Fibroblast of mammary gland (primary cell): ENCODE measurements around the gene SORD.

Source experiments
- DNase-seq: peaks from one replicate; pipeline ENCODE4 v3.0.0-alpha.2; 2010; ENCODE audit warnings: low read depth
- H3K4me3 ChIP-seq: 2 replicates; pipeline ENCODE4 v1.5.1; 2011; ENCODE audit warnings: low read depth, mild to moderate bottlenecking, low read length, moderate library complexity; ENCODE audit not compliant: control insufficient read depth
- TF ChIP-seq, protein P1 (sequence below): conservative IDR thresholded peaks from 2 replicates; pipeline ENCODE4 v1.5.1; 2011; ENCODE audit warnings: low read depth, low read length, inconsistent platforms; ENCODE audit not compliant: control insufficient read depth, insufficient read depth

The SORD gene

DNA sequence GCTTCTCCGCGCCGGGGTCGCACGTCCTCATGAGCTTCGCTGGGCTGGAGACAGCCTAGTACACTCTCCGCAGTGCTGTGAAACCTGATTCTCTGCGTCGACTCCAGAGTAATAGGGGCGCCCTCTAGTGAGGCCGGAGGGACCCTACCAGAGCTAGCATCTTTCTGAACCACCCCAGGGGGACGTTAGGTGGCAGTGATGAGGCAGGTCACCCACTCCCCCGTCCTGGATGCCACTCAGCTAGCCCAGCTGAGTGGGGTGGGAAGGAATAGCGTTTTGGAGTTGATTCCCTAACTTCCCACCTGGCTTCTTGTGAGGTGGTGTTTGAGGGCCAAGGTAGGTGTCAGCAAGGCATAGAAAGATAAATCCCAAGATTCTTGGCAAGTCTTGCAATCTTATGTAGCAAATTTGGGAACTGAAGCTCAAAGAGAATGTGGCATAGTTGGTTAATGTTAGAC is 95.2 kb downstream of the SORD start:
- H3K4me3 ChIP-seq = no peak overlapping the region
- TF ChIP-seq, protein P1, sequence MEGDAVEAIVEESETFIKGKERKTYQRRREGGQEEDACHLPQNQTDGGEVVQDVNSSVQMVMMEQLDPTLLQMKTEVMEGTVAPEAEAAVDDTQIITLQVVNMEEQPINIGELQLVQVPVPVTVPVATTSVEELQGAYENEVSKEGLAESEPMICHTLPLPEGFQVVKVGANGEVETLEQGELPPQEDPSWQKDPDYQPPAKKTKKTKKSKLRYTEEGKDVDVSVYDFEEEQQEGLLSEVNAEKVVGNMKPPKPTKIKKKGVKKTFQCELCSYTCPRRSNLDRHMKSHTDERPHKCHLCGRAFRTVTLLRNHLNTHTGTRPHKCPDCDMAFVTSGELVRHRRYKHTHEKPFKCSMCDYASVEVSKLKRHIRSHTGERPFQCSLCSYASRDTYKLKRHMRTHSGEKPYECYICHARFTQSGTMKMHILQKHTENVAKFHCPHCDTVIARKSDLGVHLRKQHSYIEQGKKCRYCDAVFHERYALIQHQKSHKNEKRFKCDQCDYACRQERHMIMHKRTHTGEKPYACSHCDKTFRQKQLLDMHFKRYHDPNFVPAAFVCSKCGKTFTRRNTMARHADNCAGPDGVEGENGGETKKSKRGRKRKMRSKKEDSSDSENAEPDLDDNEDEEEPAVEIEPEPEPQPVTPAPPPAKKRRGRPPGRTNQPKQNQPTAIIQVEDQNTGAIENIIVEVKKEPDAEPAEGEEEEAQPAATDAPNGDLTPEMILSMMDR = peak; percentile 100
- DNase-seq = peak; percentile 86

DNA sequence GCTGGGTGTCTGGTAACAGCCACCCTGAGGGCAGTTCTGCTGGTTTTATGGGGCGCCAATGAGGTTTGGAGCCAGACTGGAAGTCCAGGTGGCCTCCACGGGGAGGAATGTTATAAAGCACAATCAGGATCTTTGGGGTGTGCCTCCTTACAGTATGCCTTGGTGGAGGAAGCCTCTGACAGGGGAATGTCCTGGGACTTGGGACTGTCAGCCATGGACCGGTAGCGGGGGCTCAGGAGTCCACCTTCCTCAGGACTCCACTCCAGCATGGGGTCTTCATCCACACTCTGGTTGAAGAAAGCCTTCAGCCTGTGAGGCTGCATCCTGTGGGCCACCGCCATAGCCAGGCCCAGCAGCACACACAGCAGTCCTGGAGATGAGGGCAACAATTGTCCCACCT is 96.0 kb downstream of the SORD start:
- H3K4me3 ChIP-seq = no peak overlapping the region
- DNase-seq = no peak
- TF ChIP-seq, protein P1 = no peak

DNA sequence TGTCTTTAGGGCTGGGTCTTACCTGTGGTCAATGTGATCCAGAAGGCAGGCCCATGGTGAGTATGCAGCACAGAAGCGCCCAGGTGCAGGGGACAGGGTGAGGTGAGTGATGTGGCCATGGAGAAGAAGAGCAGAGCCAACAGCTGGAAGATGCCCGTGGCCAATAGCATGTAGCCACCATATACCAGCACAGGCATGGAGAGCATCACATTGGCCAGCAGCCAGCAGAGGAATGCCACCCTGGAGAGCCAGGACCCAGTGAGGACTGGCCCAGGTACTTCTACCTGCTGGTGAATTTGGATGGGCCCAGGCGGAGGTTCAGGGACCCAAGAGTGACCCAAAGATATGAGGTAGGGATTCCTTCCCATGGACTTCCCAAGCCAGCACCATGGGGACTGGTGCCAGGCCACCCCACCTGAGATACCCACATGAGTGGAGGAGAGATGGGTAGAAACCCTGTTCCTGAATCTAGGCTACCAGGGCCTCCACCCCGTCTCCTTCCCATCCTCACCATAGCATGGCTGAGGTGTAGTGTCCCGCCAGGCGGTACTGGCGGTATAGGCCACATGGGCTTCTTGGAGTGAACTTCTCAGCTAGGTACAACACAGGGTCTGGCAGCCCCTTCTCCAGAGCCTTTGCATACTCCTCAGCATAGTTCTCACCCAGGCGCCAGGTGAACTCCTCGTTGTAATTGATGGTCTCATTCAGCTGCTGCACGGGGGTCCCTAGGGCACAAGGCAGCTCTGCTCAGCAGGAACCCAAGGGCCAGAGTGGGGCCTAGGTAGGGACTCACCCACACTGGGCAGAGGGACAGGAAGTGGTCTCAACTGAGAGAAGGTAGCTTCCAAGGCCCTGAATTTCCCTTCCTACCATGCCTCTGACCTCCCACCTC is 97.3 kb downstream of the SORD start:
- no peak overlapping the region for H3K4me3 ChIP-seq
- TF ChIP-seq, protein P1 = no peak
- DNase-seq = no peak

DNA sequence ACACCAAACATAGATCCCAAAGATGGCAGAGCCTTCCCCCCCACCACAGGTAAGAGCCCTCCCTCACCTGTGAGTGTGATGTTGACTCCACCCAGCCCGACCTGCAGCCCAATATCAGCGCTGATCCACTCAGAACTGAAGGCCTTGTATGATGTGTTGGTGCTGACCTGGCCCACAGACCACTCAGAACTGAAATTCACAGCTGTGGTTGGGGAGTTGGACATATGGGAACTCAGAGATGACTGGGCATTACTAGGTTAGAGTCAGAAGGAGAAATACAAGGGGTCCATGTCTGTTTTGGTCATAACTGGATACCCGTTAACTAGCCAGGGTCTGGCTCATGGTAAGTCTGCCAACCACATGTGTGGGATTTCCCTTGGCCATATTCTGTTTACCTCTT is 98.0 kb downstream of the SORD start:
- TF ChIP-seq, protein P1 = no peak
- no peak overlapping the region for H3K4me3 ChIP-seq
- no peak for DNase-seq

DNA sequence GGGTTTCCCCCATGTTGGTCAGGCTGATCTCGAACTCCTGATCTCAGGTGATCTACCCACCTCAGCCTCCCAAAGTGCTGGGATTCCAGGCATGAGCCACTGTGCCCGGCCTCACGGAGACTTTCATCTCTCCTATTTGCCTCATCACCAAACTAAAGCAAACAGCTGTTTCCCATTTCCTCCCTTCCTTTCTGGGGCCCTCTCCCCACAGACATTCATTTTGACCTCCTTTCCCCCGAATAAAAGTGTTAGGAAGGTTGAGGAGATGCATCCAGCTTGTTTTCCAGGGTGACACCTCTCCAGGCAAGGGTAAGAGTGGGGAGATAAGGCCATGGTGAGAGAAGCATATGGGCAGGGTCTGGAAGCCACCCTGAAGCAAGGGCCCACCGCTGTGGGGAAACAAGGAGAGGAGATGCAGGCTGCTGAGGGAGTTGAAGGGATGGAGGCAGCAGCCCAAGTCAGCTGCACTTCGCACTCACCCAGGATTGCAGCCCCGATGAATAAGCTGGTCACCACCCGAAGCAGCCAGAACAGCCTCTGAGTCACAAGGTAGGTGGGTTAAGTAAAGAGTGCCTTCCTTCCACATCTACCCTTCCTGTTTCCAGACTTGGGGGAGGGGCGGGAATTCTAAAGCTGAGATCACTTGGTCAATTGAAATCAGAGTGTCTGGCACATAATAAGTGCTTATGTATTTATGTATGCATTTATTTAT is 98.9 kb downstream of the SORD start:
- TF ChIP-seq, protein P1 = no peak
- no peak overlapping the region for H3K4me3 ChIP-seq
- peak; percentile 89 for DNase-seq

DNA sequence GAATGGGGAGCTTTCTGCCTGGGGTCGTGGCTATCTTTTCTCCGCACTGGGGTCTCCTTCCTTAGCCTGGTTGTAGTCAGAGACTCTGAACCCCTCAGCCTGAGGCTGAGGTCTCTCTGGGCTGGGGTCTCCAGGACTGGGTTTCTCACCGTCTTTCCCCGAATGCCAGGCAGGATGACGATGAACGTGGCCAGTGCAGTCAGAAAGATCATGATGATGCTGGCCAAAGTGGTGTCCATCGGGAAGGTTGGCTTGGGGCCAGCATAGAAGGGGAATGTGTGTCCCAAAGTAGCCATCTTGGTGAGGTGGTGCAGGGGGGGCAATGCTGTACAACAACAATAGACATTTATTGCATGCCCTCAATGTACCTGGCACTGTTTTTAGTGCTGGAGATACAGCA is 99.7 kb downstream of the SORD start:
- TF ChIP-seq, protein P1 = no peak
- no peak overlapping the region for H3K4me3 ChIP-seq
- no peak for DNase-seq
